Measurements from ENCODE around the gene MED23.

MED23 gene

GRCh38 chr6:131565056-131565455 is 63.0 kb downstream of the MED23 start:
- H3K4me2 ChIP-seq (ENCODE audit: low read depth, low read length) = no peak overlapping the region
- TF ChIP-seq EZH2phosphoT487 (IDR thresholded peaks at IDR 0.05; ENCODE audit: low read length) (no peak), EZH2 (optimal IDR thresholded peaks at IDR 0.05; ENCODE audit: low read depth, low read length) (no peak), CTCF (IDR thresholded peaks at IDR 0.05; ENCODE audit: low read length) (no peak)
- H3K9me2 ChIP-seq (replicated peaks; ENCODE audit: insufficient read depth, low read length) = no peaks in the 10 kb centered on the region
- H3K27me3 ChIP-seq (replicated peaks; ENCODE audit: insufficient read depth, low read length) = no peaks in the 10 kb centered on the region
- H4K20me1 ChIP-seq (ENCODE audit: insufficient read depth, low read length) = no peaks in the 10 kb centered on the region
- H3K4me3 ChIP-seq (ENCODE audit: low read length) = no peak overlapping the region
- H3K79me2 ChIP-seq (ENCODE audit: low read length) = no peaks in the 10 kb centered on the region
- H3K9me3 ChIP-seq (replicated peaks; ENCODE audit: insufficient read depth, low read length) = no peaks in the 10 kb centered on the region
- H3K4me1 ChIP-seq (ENCODE audit: low read length) = no peaks in the 10 kb centered on the region
- H3K27ac ChIP-seq (ENCODE audit: low read length) = no peak overlapping the region
- DNase-seq = no peak
- no peaks in the 10 kb centered on the region for H3K36me3 ChIP-seq (replicated peaks; ENCODE audit: insufficient read depth, low read length)
- no peak overlapping the region for H3K9ac ChIP-seq (ENCODE audit: low read length)
- no peak overlapping the region for H2AFZ ChIP-seq (ENCODE audit: low read length)
- no peaks in the 10 kb centered on the region for H3F3A ChIP-seq (ENCODE audit: insufficient read depth, low read length)

DNA sequence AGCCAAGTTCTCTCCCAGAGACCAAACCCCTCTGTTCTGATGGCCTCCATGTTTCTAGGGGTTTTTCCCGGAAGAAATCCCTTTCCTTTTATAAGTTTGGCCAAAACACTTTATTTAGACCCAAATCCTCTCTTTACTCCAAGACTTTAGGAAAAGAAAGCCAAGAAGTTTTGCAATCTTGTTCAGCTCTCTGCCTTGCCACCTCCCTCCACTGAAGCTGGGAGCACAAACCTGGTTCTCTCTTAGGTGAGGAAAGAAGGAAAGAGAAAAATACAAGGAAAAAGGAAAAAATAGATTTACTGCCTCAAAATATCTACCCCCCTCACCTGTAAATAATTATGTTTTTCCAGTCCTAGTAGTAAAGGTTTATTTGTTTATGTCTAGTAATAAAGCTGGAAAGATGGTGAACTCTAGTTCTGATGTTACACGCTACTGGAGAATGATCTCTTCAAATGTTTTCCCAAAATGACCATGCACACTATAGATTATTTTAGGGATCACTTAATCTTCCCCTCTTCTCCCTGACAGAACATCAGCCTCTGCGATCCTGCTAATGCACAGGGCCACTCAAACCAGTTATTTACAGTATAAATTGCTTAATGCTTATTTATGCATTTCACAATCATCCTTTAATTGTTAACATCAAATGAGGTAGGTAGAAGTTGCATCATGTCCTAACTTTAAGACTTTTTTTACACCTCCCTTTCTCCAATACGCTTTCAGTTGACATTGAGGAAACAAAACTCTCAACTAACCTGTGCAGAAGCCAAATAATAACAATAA is 65.9 kb downstream of the MED23 start:
- H3K27ac ChIP-seq (ENCODE audit: low read length) = no peak overlapping the region
- H3K36me3 ChIP-seq (replicated peaks; ENCODE audit: insufficient read depth, low read length) = no peaks in the 10 kb centered on the region
- TF ChIP-seq EZH2phosphoT487 (IDR thresholded peaks at IDR 0.05; ENCODE audit: low read length) (no peak), EZH2 (optimal IDR thresholded peaks at IDR 0.05; ENCODE audit: low read depth, low read length) (no peak), CTCF (IDR thresholded peaks at IDR 0.05; ENCODE audit: low read length) (no peak)
- no peak overlapping the region for H3K4me3 ChIP-seq (ENCODE audit: low read length)
- H3F3A ChIP-seq (ENCODE audit: insufficient read depth, low read length) = no peaks in the 10 kb centered on the region
- no peak overlapping the region for H3K9ac ChIP-seq (ENCODE audit: low read length)
- no peaks in the 10 kb centered on the region for H3K9me2 ChIP-seq (replicated peaks; ENCODE audit: insufficient read depth, low read length)
- no peak overlapping the region for H3K4me2 ChIP-seq (ENCODE audit: low read depth, low read length)
- no peak for DNase-seq
- H4K20me1 ChIP-seq (ENCODE audit: insufficient read depth, low read length) = no peaks in the 10 kb centered on the region
- H2AFZ ChIP-seq (ENCODE audit: low read length) = no peak overlapping the region
- H3K9me3 ChIP-seq (replicated peaks; ENCODE audit: insufficient read depth, low read length) = no peaks in the 10 kb centered on the region
- no peaks in the 10 kb centered on the region for H3K27me3 ChIP-seq (replicated peaks; ENCODE audit: insufficient read depth, low read length)
- no peaks in the 10 kb centered on the region for H3K79me2 ChIP-seq (ENCODE audit: low read length)
- no peaks in the 10 kb centered on the region for H3K4me1 ChIP-seq (ENCODE audit: low read length)

DNA sequence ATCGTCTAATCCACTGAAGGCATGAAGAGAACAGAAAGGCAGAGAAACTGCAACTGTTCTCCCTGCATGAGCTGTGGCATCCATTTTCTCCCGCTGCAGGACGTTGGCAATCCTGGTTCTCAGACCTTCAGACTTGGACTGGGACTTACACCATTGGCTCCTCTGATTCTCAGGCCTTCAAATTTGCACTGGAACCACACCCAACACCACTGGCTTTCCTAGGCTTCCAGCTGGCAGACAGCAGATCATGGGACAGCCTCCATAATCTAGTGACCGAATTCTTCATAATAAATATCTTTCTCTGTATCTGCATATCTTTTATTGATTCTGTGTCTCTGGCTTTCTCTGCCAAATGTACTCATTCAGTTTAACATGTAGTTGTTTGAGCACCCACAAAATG is 69.1 kb downstream of the MED23 start:
- H3K4me2 ChIP-seq (ENCODE audit: low read depth, low read length) = no peak overlapping the region
- no peaks in the 10 kb centered on the region for H3K9me2 ChIP-seq (replicated peaks; ENCODE audit: insufficient read depth, low read length)
- no peaks in the 10 kb centered on the region for H4K20me1 ChIP-seq (ENCODE audit: insufficient read depth, low read length)
- H3K27ac ChIP-seq (ENCODE audit: low read length) = no peak overlapping the region
- no peaks in the 10 kb centered on the region for H3K9me3 ChIP-seq (replicated peaks; ENCODE audit: insufficient read depth, low read length)
- no peaks in the 10 kb centered on the region for H3K27me3 ChIP-seq (replicated peaks; ENCODE audit: insufficient read depth, low read length)
- no peak overlapping the region for H2AFZ ChIP-seq (ENCODE audit: low read length)
- no peaks in the 10 kb centered on the region for H3F3A ChIP-seq (ENCODE audit: insufficient read depth, low read length)
- H3K79me2 ChIP-seq (ENCODE audit: low read length) = no peaks in the 10 kb centered on the region
- no peaks in the 10 kb centered on the region for H3K4me1 ChIP-seq (ENCODE audit: low read length)
- no peak overlapping the region for H3K4me3 ChIP-seq (ENCODE audit: low read length)
- no peak for TF ChIP-seq CTCF (IDR thresholded peaks at IDR 0.05; ENCODE audit: low read length)
- no peak for TF ChIP-seq EZH2phosphoT487 (IDR thresholded peaks at IDR 0.05; ENCODE audit: low read length)
- no peak for TF ChIP-seq EZH2 (optimal IDR thresholded peaks at IDR 0.05; ENCODE audit: low read depth, low read length)
- H3K9ac ChIP-seq (ENCODE audit: low read length) = no peak overlapping the region
- DNase-seq = no peak
- H3K36me3 ChIP-seq (replicated peaks; ENCODE audit: insufficient read depth, low read length) = no peaks in the 10 kb centered on the region
